Cardiac fibroblast (primary cell): ENCODE results near the gene CR1.
A peak's percentile ranks its signal among the peaks of the same experiment; 100 is the strongest.
"Not testable (repeated sequence)": the region's sequence is repeated elsewhere in the genome, so short reads cannot be mapped to it uniquely, and the experiment has no call there.

Source experiments
- DNase-seq, 2 donors: peaks; one replicate each; pipeline versions ENCODE4 v3.0.0 to v3.0.0-alpha.2; 2010; ENCODE audit warnings: low read depth in 2 of 2
- H3K4me3 ChIP-seq, 2 donors: replicated peaks in 1 of 2; 1 replicate in 1 of 2; 2 replicates in 1 of 2; pipeline ENCODE4 v1.5.1; 2011; ENCODE audit warnings: low read depth in 2 of 2, low read length in 2 of 2, mild to moderate bottlenecking in 2 of 2, moderate library complexity in 1 of 2
- CTCF ChIP-seq: IDR thresholded peaks from one replicate; pipeline ENCODE4 v1.5.1; 2011; ENCODE audit warnings: low read depth, mild to moderate bottlenecking, low read length, inconsistent platforms

Gene CR1

GRCh38 chr1:207578796-207579435, 83.0 kb downstream of the CR1 start:
- no peak for TF ChIP-seq CTCF
- H3K4me3 ChIP-seq = no peak overlapping the region
- DNase-seq = no peak

- TF ChIP-seq CTCF = peak; percentile 66
- peak; percentile 68 to 77 for DNase-seq
- no peak overlapping the region for H3K4me3 ChIP-seq
These were observed 83.5 kb downstream of the CR1 start for GRCh38 chr1:207579436-207579799.

- no peak overlapping the region for H3K4me3 ChIP-seq
- DNase-seq = no peak
- no peak for TF ChIP-seq CTCF
These were observed 85.7 kb downstream of the CR1 start for GRCh38 chr1:207581496-207582153.

- DNase-seq, H3K4me3 ChIP-seq: not testable (repeated sequence)
These were observed 93.5 kb downstream of the CR1 start for GRCh38 chr1:207589506-207589905.

- not testable (repeated sequence) for DNase-seq, H3K4me3 ChIP-seq
These were observed 95.2 kb downstream of the CR1 start for GRCh38 chr1:207591205-207591604.

GRCh38 chr1:207594095-207594494, 98.1 kb downstream of the CR1 start:
- not testable (repeated sequence) for H3K4me3 ChIP-seq, DNase-seq

GRCh38 chr1:207603777-207604176, 107.8 kb downstream of the CR1 start:
- DNase-seq = peak in 1 of 2 donors; percentile 35
- H3K4me3 ChIP-seq = no peak overlapping the region
- no peak for TF ChIP-seq CTCF

GRCh38 chr1:207605444-207606361, 109.7 kb downstream of the CR1 start:
- no peak for DNase-seq
- no peak overlapping the region for H3K4me3 ChIP-seq
- TF ChIP-seq CTCF = no peak
